NCI-H2107 (cell line): ENCODE results near the gene CLEC7A.

Experiments used
- DNase-seq: peaks from one replicate; lab custom pipeline; 2025; lab: John Stamatoyannopoulos, UW

Gene CLEC7A

GRCh38 chr12:10140001-10140400 lies 10.0 kb upstream of the CLEC7A start:
- DNase-seq = no peak

GRCh38 chr12:10136637-10137205 lies 6.7 kb upstream of the CLEC7A start:
- DNase-seq = no peak

GRCh38 chr12:10135126-10135525 lies 5.1 kb upstream of the CLEC7A start:
- no peak for DNase-seq

GRCh38 chr12:10132850-10133370 lies 2.9 kb upstream of the CLEC7A start:
- DNase-seq = no peak

GRCh38 chr12:10131111-10131690 lies 1.2 kb upstream of the CLEC7A start:
- no peak for DNase-seq

- no peak for DNase-seq
These were observed 1.3 kb downstream of the CLEC7A start for GRCh38 chr12:10128687-10129086.

GRCh38 chr12:10126413-10126812 lies 3.6 kb downstream of the CLEC7A start:
- DNase-seq = no peak

GRCh38 chr12:10122689-10123088 lies 7.3 kb downstream of the CLEC7A start:
- no peak for DNase-seq

GRCh38 chr12:10121278-10121677 lies 8.7 kb downstream of the CLEC7A start:
- no peak for DNase-seq

- no peak for DNase-seq
These were observed 10.9 kb downstream of the CLEC7A start for GRCh38 chr12:10119066-10119465.

- no peak for DNase-seq
These were observed 14.1 kb downstream of the CLEC7A start for GRCh38 chr12:10115890-10116289.

GRCh38 chr12:10115311-10115710 lies 14.7 kb downstream of the CLEC7A start:
- DNase-seq = no peak

- DNase-seq = no peak
These were observed 16.1 kb downstream of the CLEC7A start for GRCh38 chr12:10113920-10114319.

- no peak for DNase-seq
These were observed 16.9 kb downstream of the CLEC7A start for GRCh38 chr12:10113075-10113474.

GRCh38 chr12:10111451-10111850 lies 18.5 kb downstream of the CLEC7A start:
- DNase-seq = no peak

GRCh38 chr12:10110256-10110844 lies 19.6 kb downstream of the CLEC7A start:
- no peak for DNase-seq

- DNase-seq = no peak
These were observed 27.7 kb downstream of the CLEC7A start for GRCh38 chr12:10102322-10102721.

GRCh38 chr12:10101648-10102220 lies 28.3 kb downstream of the CLEC7A start:
- DNase-seq = no peak

- DNase-seq = no peak
These were observed 28.9 kb downstream of the CLEC7A start for GRCh38 chr12:10101042-10101579.

GRCh38 chr12:10098791-10099190 lies 31.2 kb downstream of the CLEC7A start, which contains the start of gene CLEC1A:
CLEC1A (minus strand) TSS chr12:10098985; CDS start chr12:10098922, 63 bp downstream.
- DNase-seq = no peak

GRCh38 chr12:10097521-10097920 lies 32.5 kb downstream of the CLEC7A start:
- DNase-seq = no peak

GRCh38 chr12:10095971-10096370 lies 34.0 kb downstream of the CLEC7A start:
- no peak for DNase-seq
